Measurements from ENCODE around the gene OR10J5. TPM values are rescaled to one million over a fixed set of nuclear protein-coding genes. Genes with fewer than 3 reads are reported as not detected.

OR10J5 gene, protein sequence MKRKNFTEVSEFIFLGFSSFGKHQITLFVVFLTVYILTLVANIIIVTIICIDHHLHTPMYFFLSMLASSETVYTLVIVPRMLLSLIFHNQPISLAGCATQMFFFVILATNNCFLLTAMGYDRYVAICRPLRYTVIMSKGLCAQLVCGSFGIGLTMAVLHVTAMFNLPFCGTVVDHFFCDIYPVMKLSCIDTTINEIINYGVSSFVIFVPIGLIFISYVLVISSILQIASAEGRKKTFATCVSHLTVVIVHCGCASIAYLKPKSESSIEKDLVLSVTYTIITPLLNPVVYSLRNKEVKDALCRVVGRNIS
- not detected for total RNA-seq

DNA sequence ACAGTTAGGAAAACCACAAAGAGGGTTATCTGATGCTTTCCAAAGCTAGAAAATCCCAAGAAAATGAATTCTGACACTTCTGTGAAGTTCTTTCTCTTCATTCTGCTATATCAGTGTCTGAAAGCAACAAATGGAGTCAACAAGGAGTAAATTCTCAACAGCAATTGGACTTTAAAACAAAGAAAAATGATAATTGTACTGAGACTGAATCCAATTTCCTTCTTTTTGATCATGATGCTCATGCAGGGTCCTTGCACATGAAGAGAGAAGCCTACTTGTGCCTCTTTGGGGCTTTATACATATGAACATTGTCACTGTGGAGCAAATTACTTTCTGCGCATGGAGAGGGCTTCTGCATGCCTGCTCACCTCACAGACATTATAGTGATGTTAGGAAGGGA is at the start of gene OR10J5:
OR10J5 (minus strand) TSS at position 101 of the 400 bp plus-strand sequence; CDS start at position 101, 0 bp downstream.
- TF ChIP-seq, protein P1, sequence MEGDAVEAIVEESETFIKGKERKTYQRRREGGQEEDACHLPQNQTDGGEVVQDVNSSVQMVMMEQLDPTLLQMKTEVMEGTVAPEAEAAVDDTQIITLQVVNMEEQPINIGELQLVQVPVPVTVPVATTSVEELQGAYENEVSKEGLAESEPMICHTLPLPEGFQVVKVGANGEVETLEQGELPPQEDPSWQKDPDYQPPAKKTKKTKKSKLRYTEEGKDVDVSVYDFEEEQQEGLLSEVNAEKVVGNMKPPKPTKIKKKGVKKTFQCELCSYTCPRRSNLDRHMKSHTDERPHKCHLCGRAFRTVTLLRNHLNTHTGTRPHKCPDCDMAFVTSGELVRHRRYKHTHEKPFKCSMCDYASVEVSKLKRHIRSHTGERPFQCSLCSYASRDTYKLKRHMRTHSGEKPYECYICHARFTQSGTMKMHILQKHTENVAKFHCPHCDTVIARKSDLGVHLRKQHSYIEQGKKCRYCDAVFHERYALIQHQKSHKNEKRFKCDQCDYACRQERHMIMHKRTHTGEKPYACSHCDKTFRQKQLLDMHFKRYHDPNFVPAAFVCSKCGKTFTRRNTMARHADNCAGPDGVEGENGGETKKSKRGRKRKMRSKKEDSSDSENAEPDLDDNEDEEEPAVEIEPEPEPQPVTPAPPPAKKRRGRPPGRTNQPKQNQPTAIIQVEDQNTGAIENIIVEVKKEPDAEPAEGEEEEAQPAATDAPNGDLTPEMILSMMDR (IDR thresholded peaks at IDR 0.05): no peak
- no peaks in the 10 kb centered on the region for H3K9me3 ChIP-seq
- no peaks in the 10 kb centered on the region for H3K4me1 ChIP-seq
- H3K27ac ChIP-seq: no peak within 1 kb of the TSS
- no peaks in the 10 kb centered on the region for H3K36me3 ChIP-seq
- H3K27me3 ChIP-seq: no peaks in the 10 kb centered on the region
- no peak for DNase-seq (ENCODE audit: low spot score)
- H3K4me3 ChIP-seq: no peak within 1 kb of the TSS

DNA sequence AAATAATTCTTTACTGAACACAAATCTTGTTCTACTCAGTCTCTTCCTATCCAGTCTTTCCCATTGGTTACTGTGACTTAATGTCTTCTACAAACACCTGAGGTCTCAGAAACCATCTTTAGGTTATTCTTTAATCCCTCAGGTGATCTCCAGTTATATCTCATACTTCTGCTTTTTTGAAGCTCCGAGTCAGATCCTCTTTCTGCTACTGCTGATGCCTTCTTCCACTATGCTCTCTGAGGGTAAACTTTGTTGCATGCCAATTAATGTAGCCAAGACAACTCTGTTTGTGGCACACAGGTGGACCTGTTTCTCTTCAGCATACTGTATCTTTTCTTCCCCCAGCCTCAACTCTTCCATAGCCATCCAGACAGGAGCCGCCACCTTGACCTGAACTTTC is 48.7 kb upstream of the OR10J5 start:
- TF ChIP-seq, protein P1 (IDR thresholded peaks at IDR 0.05): no peak
- H3K9me3 ChIP-seq: no peaks in the 10 kb centered on the region
- H3K27ac ChIP-seq: no peak overlapping the region
- no peak overlapping the region for H3K4me3 ChIP-seq
- no peaks in the 10 kb centered on the region for H3K4me1 ChIP-seq
- no peaks in the 10 kb centered on the region for H3K36me3 ChIP-seq
- DNase-seq (ENCODE audit: low spot score): no peak
- no peaks in the 10 kb centered on the region for H3K27me3 ChIP-seq

GRCh38 chr1:159581422-159581821 is 45.6 kb upstream of the OR10J5 start:
- H3K4me1 ChIP-seq: no peaks in the 10 kb centered on the region
- TF ChIP-seq, protein P1 (IDR thresholded peaks at IDR 0.05): no peak

GRCh38 chr1:159580340-159580739 is 44.5 kb upstream of the OR10J5 start:
- DNase-seq (ENCODE audit: low spot score): no peak
- TF ChIP-seq, protein P1 (IDR thresholded peaks at IDR 0.05): no peak
- Histone ChIP-seq H3K4me3 (no peak overlapping the region), H3K4me1 (no peaks in the 10 kb centered on the region), H3K36me3 (no peaks in the 10 kb centered on the region), H3K27me3 (no peaks in the 10 kb centered on the region), H3K9me3 (no peaks in the 10 kb centered on the region), H3K27ac (no peak overlapping the region)

More at GRCh38 chr1:159581422-159581821, 45.6 kb upstream of the OR10J5 start:
- Histone ChIP-seq H3K27ac (no peak overlapping the region), H3K9me3 (no peaks in the 10 kb centered on the region), H3K4me3 (no peak overlapping the region), H3K27me3 (no peaks in the 10 kb centered on the region), H3K36me3 (no peaks in the 10 kb centered on the region)
- no peak for DNase-seq (ENCODE audit: low spot score)

GRCh38 chr1:159577446-159577845 is 41.6 kb upstream of the OR10J5 start:
- Histone ChIP-seq H3K9me3 (no peaks in the 10 kb centered on the region), H3K27ac (no peak overlapping the region), H3K4me3 (no peak overlapping the region), H3K4me1 (no peaks in the 10 kb centered on the region), H3K36me3 (no peaks in the 10 kb centered on the region), H3K27me3 (no peaks in the 10 kb centered on the region)
- DNase-seq (ENCODE audit: low spot score): no peak
- TF ChIP-seq, protein P1 (IDR thresholded peaks at IDR 0.05): no peak

- Histone ChIP-seq H3K36me3 (no peaks in the 10 kb centered on the region), H3K27ac (no peak overlapping the region), H3K4me1 (no peaks in the 10 kb centered on the region), H3K27me3 (no peaks in the 10 kb centered on the region), H3K4me3 (no peak overlapping the region), H3K9me3 (peaks cover 0 to 12% of the 10 kb centered on the region in 2 donors)
- TF ChIP-seq, protein P1 (IDR thresholded peaks at IDR 0.05): no peak
- DNase-seq (ENCODE audit: low spot score): no peak
Observed at GRCh38 chr1:159562680-159563079, 26.9 kb upstream of the OR10J5 start.

All from right atrium auricular region (tissue), 2 donors.